T-helper 2 cell (primary cell): Measurements from ENCODE around the gene NKIRAS1.
"Not testable (repeated sequence)": the region's sequence is repeated elsewhere in the genome, so short reads cannot be mapped to it uniquely, and the experiment has no call there.

Experiments used
- DNase-seq, 5 experiments: peaks; one replicate each; pipeline versions ENCODE4 v3.0.0 to v3.0.0-alpha.2; 2012 to 2022

The NKIRAS1 gene

GRCh38 chr3:23895181-23895580 lies 21.6 kb downstream of the NKIRAS1 start:
- no peak for DNase-seq

GRCh38 chr3:23894254-23895061 lies 22.3 kb downstream of the NKIRAS1 start:
- no peak for DNase-seq

- DNase-seq: no peak
Observed at GRCh38 chr3:23889950-23890349, 26.8 kb downstream of the NKIRAS1 start.

- no peak for DNase-seq
Observed at GRCh38 chr3:23889386-23889785, 27.4 kb downstream of the NKIRAS1 start.

- peak in 1 of 5 experiments; percentile 30 for DNase-seq
Observed at GRCh38 chr3:23888617-23889228, 28.1 kb downstream of the NKIRAS1 start.

- DNase-seq: no peak
Observed at GRCh38 chr3:23886311-23886710, 30.5 kb downstream of the NKIRAS1 start.

GRCh38 chr3:23885210-23885609 lies 31.6 kb downstream of the NKIRAS1 start:
- DNase-seq: no peak

- DNase-seq: no peak
Observed at GRCh38 chr3:23884481-23884880, 32.3 kb downstream of the NKIRAS1 start.

GRCh38 chr3:23882487-23882918 lies 34.3 kb downstream of the NKIRAS1 start:
- DNase-seq: no peak

GRCh38 chr3:23881993-23882392 lies 34.8 kb downstream of the NKIRAS1 start:
- DNase-seq: not testable (repeated sequence)

- DNase-seq: no peak
Observed at GRCh38 chr3:23880703-23881339, 36.0 kb downstream of the NKIRAS1 start.

GRCh38 chr3:23879485-23879884 lies 37.3 kb downstream of the NKIRAS1 start:
- no peak for DNase-seq

GRCh38 chr3:23877329-23877980 lies 39.3 kb downstream of the NKIRAS1 start:
- no peak for DNase-seq

- no peak for DNase-seq
Observed at GRCh38 chr3:23876923-23877322, 39.9 kb downstream of the NKIRAS1 start.

GRCh38 chr3:23875113-23875725 lies 41.6 kb downstream of the NKIRAS1 start:
- DNase-seq: no peak

- no peak for DNase-seq
Observed at GRCh38 chr3:23874359-23875112, 42.3 kb downstream of the NKIRAS1 start.

- DNase-seq: no peak
Observed at GRCh38 chr3:23873941-23874340, 42.8 kb downstream of the NKIRAS1 start.

GRCh38 chr3:23872330-23872729 lies 44.5 kb downstream of the NKIRAS1 start:
- DNase-seq: no peak

GRCh38 chr3:23871361-23871760 lies 45.4 kb downstream of the NKIRAS1 start:
- not testable (repeated sequence) for DNase-seq

GRCh38 chr3:23870663-23871043 lies 46.1 kb downstream of the NKIRAS1 start:
- DNase-seq: not testable (repeated sequence)

GRCh38 chr3:23869977-23870662 lies 46.7 kb downstream of the NKIRAS1 start:
- no peak for DNase-seq
